ENCODE results near the gene BRME1.

The BRME1 gene

GRCh38 chr19:13833330-13834243 is 72.3 kb downstream of the BRME1 start (continued):
- TF ChIP-seq GLIS2 (tag by site-specific recombination; IDR thresholded peaks at IDR 0.05) (peak; percentile 20; the same call in 1 of the 2 replicates), SCRT1 (tag by site-specific recombination; IDR thresholded peaks at IDR 0.05; ENCODE audit: borderline replicate concordance) (0 out of 2 replicates have a peak, but pooled peaks have one; percentile 41), INSM2 (tag by site-specific recombination; IDR thresholded peaks at IDR 0.05) (peak; percentile 11; the same call in 1 of the 2 replicates), ZFHX2 (tag by site-specific recombination; conservative IDR thresholded peaks at IDR 0.05) (peak; percentile 74), ZBTB8A (tag by site-specific recombination; IDR thresholded peaks at IDR 0.05) (peak; percentile 36; the same call in 1 of the 2 replicates), ZNF133 (tag by site-specific recombination; IDR thresholded peaks at IDR 0.05) (no peak), HOXA7 (CRISPR knock-in tag; IDR thresholded peaks at IDR 0.05; ENCODE audit: borderline replicate concordance) (no peak), HIC1 (tag by site-specific recombination; IDR thresholded peaks at IDR 0.05) (peak; percentile 21; the same call in 1 of the 2 replicates), ZNF596 (tag by site-specific recombination; IDR thresholded peaks at IDR 0.05) (no peak), ZBTB48 (tag by site-specific recombination; IDR thresholded peaks at IDR 0.05) (peak; percentile 44), ZFP69B (tag by site-specific recombination; IDR thresholded peaks at IDR 0.05) (peak; percentile 29; the same call in 1 of the 2 replicates), CTCF (tag by site-specific recombination; IDR thresholded peaks at IDR 0.05) (peak; percentile 90), ZNF76 (tag by site-specific recombination; IDR thresholded peaks at IDR 0.05; ENCODE audit: borderline replicate concordance, low read depth) (no peak), ZNF692 (tag by site-specific recombination; IDR thresholded peaks at IDR 0.05) (0 out of 2 replicates have a peak, but pooled peaks have one; percentile 40), ZEB2 (tag by site-specific recombination; IDR thresholded peaks at IDR 0.05) (peak; percentile 75), ZNF366 (tag by site-specific recombination; conservative IDR thresholded peaks at IDR 0.05) (peak; percentile 42), ZNF335 (tag by site-specific recombination; conservative IDR thresholded peaks at IDR 0.05) (peak; percentile 74), SCRT2 (tag by site-specific recombination; IDR thresholded peaks at IDR 0.05) (peak; percentile 91), ZNF837 (tag by site-specific recombination; IDR thresholded peaks at IDR 0.05) (no peak), ZNF174 (tag by site-specific recombination; IDR thresholded peaks at IDR 0.05) (no peak), ZNF48 (tag by site-specific recombination; IDR thresholded peaks at IDR 0.05) (no peak), ZNF645 (tag by site-specific recombination; IDR thresholded peaks at IDR 0.05) (0 out of 2 replicates have a peak, but pooled peaks have one; percentile 44), ZBTB26 (tag by site-specific recombination; optimal IDR thresholded peaks at IDR 0.05) (peak; percentile 73), ZBTB20 (tag by site-specific recombination; IDR thresholded peaks at IDR 0.05) (no peak), PBX3 (CRISPR knock-in tag; IDR thresholded peaks at IDR 0.05) (peak; percentile 89)

Data from HEK293 (cell line).